Mammary epithelial cell (primary cell): ENCODE results near the gene MEIKIN.

Source experiments
- CTCF ChIP-seq, 2 donors: IDR thresholded peaks in 1 of 2; conservative IDR thresholded peaks in 1 of 2; 2 replicates each; pipeline ENCODE4 v1.5.1; 2011 to 2012; ENCODE audit warnings: inconsistent platforms in 2 of 2, low read length in 2 of 2, mild to moderate bottlenecking in 2 of 2, control low read depth in 1 of 2, low read depth in 1 of 2; ENCODE audit not compliant: insufficient read depth in 1 of 2; ENCODE audit errors: extremely low read depth in 1 of 2
- EZH2 ChIP-seq: IDR thresholded peaks from 2 replicates; pipeline ENCODE4 v1.6.1; 2012; ENCODE audit warnings: low read length, inconsistent platforms, borderline replicate concordance

GRCh38 chr5:131944702-131945550 is 537 bp downstream of the MEIKIN start:
- TF ChIP-seq CTCF (conservative IDR thresholded peaks at IDR 0.05 in 1 of 2, IDR thresholded peaks at IDR 0.05 in 1 of 2; ENCODE audit: extremely low read depth in 1 of 2, insufficient read depth in 1 of 2, low read depth in 1 of 2, low read length in 2 of 2) (no peak), EZH2 (no peak)
